K562 (cell line): ENCODE data around the gene MKNK1. TPM values are rescaled to one million over a fixed set of nuclear protein-coding genes. Genes with fewer than 3 reads are reported as not detected.

Experiments used
- ELF2 ChIP-seq: fragments of 250-450 bp; sonication (Bioruptor Pico); IDR thresholded peaks from 2 replicates; pipeline ENCODE4 v1.5.0; 2021; ENCODE audit warnings: mild to moderate bottlenecking
- ZMIZ1 ChIP-seq, 2 experiments: fragments of 150-350 bp in 1 of 2; IDR thresholded peaks; 2 replicates each; pipeline ENCODE4 v1.6.1; 2012 to 2016; ENCODE audit warnings: low read depth in 2 of 2, low read length in 2 of 2, mild to moderate bottlenecking in 1 of 2, moderate library complexity in 1 of 2
- polyA plus RNA-seq, 8 experiments: library from polyadenylated mRNA; depleted of rRNA in 4 of 8; stranded (reverse) in 5 of 8; unstranded in 3 of 8; fragments of >200 nt; fragmentation: Nextera tagmentation in 2 of 8; fragmentation: Illumina TruSeq in 1 of 8; extraction: Ambion mirVana in 2 of 8; extraction: Trizol in 1 of 8; gene quantifications; 2 replicates each; pipeline versions ENCODE4 v1.2.1 to v1.2.3, GENCODE V29; 2011 to 2014; ENCODE audit warnings: inconsistent platforms in 1 of 8, missing spikeins in 1 of 8
- total RNA-seq, 7 experiments: library from RNA; depleted of rRNA in 6 of 7; stranded (reverse); fragments of >200 nt in 6 of 7; fragmentation: Illumina TruSeq in 2 of 7; extraction: Trizol in 2 of 7; gene quantifications; 2 replicates each; pipeline versions ENCODE4 v1.2.1 to v1.2.3, GENCODE V29; 2011 to 2021; ENCODE audit warnings: low replicate concordance in 1 of 7
- TF ChIP-seq, protein P1 (sequence below): fragments of 450-650 bp; formaldehyde crosslinking; IDR thresholded peaks from 2 replicates; pipeline ENCODE4 v1.4.0; 2020; ENCODE audit warnings: mild to moderate bottlenecking

MKNK1 gene
- total and polyA plus RNA-seq, 9 of the 15 experiments (the other 6 are each of a cell fraction or from before 2014, with no cell fraction given), result 27.7 to 51.3 (median 43.7) TPM

- TF ChIP-seq, protein P1, sequence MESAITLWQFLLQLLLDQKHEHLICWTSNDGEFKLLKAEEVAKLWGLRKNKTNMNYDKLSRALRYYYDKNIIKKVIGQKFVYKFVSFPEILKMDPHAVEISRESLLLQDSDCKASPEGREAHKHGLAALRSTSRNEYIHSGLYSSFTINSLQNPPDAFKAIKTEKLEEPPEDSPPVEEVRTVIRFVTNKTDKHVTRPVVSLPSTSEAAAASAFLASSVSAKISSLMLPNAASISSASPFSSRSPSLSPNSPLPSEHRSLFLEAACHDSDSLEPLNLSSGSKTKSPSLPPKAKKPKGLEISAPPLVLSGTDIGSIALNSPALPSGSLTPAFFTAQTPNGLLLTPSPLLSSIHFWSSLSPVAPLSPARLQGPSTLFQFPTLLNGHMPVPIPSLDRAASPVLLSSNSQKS (CRISPR knock-in tag), result no peak
- TF ChIP-seq ZMIZ1 (IDR thresholded peaks at IDR 0.05; ENCODE audit: low read depth in 2 of 2, low read length in 2 of 2) (no peak), ELF2 (CRISPR knock-in tag) (no peak)
These were observed 77.3 kb downstream of the MKNK1 start (continued) for GRCh38 chr1:46526691-46527291.
